ENCODE results near the gene HLF. TPM values are rescaled to one million over a fixed set of nuclear protein-coding genes. Genes with fewer than 3 reads are reported as not detected.

Gene HLF
- total and polyA plus RNA-seq, 2 of the 4 experiments (the other 2 are of a cell fraction), result 0.18 TPM; not detected in 1

DNA sequence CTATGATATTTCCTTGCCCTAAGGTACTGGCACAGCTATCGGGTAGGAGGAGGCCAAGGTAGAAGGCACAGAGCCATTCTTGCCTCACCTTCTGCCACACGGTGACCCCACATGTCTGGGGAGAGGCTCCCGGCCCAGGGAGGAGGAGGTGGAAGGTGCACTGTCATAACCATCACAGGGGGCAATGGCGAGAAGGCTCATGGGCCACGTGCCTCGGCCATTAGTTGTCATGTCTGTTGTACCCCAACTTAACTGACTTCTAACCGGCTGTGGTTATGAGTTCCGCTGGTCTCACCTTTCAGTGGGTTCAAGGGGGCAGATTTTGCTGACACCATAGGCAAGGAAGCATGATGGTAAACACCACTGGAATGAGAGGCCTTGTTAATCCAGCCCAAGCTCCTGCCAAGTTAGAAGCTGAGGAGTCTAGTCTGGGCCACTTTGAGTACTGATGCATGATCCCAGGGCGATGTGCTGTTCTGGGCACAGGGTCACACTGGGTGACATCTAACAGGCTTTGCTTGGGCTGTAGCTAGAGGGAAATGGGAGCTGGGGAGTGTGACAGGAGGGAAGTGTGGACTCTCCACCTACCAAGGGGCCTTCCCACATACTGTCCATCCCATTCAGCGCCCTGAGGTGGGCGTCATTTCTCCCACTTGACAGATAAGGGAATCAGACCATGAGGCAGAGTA, 39.6 kb downstream of the HLF start:
- Histone ChIP-seq H3K27me3 (ENCODE audit: control insufficient read depth, insufficient read depth, low read length) (peaks cover 2% of the 10 kb centered on the region), H3K14ac (replicated peaks; ENCODE audit: low read depth, low read length) (no peak overlapping the region), H3K36me3 (ENCODE audit: control insufficient read depth, insufficient read depth, low read length) (no peaks in the 10 kb centered on the region), H2AK9ac (replicated peaks; ENCODE audit: low read depth, low read length, poor library complexity) (no peak overlapping the region), H2BK120ac (ENCODE audit: low read depth, low read length) (no peak overlapping the region), H3K4me2 (ENCODE audit: low read depth, low read length) (no peak overlapping the region), H4K20me1 (ENCODE audit: insufficient read depth, low read length) (no peaks in the 10 kb centered on the region), H3K56ac (ENCODE audit: extremely low read depth, insufficient read depth, low read length) (no peak overlapping the region), H3K79me1 (ENCODE audit: low read depth in 1 of 2, low read length in 2 of 2) (no peaks in the 10 kb centered on the region), H2BK5ac (ENCODE audit: low read depth, low read length, poor library complexity, severe bottlenecking) (no peak overlapping the region), H3K27ac (ENCODE audit: insufficient read depth, low read length) (no peak overlapping the region), H3K9ac (ENCODE audit: low read depth, low read length) (no peak overlapping the region), H2BK15ac (ENCODE audit: low read depth, low read length) (no peak overlapping the region), H3K4ac (ENCODE audit: low read depth, low read length) (no peak overlapping the region), H2AK5ac (ENCODE audit: low read depth, low read length) (no peak overlapping the region), H3K9me3 (ENCODE audit: control insufficient read depth, insufficient read depth, low read length) (no peaks in the 10 kb centered on the region), H3K23ac (ENCODE audit: low read depth, low read length) (no peak overlapping the region), H3K9me1 (ENCODE audit: insufficient read depth, low read length) (no peaks in the 10 kb centered on the region), H3K18ac (ENCODE audit: low read depth, low read length) (no peak overlapping the region), H3K4me3 (ENCODE audit: insufficient read depth, low read depth, low read length) (no peak overlapping the region), H3K4me1 (ENCODE audit: control insufficient read depth, insufficient read depth, low read length) (no peaks in the 10 kb centered on the region), H2AFZ (replicated peaks; ENCODE audit: low read length, poor library complexity) (no peak overlapping the region), H2BK20ac (ENCODE audit: low read depth, low read length) (no peak overlapping the region), H4K8ac (ENCODE audit: low read depth in 2 of 2, low read length in 2 of 2) (no peak overlapping the region), H4K5ac (ENCODE audit: low read depth, low read length) (no peak overlapping the region), H4K91ac (ENCODE audit: insufficient read depth, low read depth, low read length) (no peak overlapping the region)
- dilution Hi-C loops (cut with HindIII; ENCODE audit: low sequenced_read_pairs, unreplicated experiment), result no loop called here
- DNase-seq (no peak), ATAC-seq (ENCODE audit: low read depth) (no peak)
- POLR2A ChIA-PET (ENCODE audit: unreplicated experiment), result no interaction called here
- in situ Hi-C loops (cut with MboI; ENCODE audit: low sequenced_read_pairs), result loop anchor here (5.0 kb wide), 1 partner anchor 312 kb away; no protein-coding TSS in a partner anchor
- WGBS, 2 experiments (ENCODE audit: extremely low coverage in 2 of 2, insufficient read length in 1 of 2), result 95% methylated on average over 4 of the region's 11 CpGs; no CpG with 5 or more reads in 1 of the 2 experiments
- no TSS peak for BruUV-seq (replicated peaks)
- intact Hi-C loops (cut with micrococcal nuclease), result no loop called here
- CTCF ChIA-PET, result no interaction called here
- TF ChIP-seq, protein P1, sequence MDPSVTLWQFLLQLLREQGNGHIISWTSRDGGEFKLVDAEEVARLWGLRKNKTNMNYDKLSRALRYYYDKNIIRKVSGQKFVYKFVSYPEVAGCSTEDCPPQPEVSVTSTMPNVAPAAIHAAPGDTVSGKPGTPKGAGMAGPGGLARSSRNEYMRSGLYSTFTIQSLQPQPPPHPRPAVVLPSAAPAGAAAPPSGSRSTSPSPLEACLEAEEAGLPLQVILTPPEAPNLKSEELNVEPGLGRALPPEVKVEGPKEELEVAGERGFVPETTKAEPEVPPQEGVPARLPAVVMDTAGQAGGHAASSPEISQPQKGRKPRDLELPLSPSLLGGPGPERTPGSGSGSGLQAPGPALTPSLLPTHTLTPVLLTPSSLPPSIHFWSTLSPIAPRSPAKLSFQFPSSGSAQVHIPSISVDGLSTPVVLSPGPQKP (IDR thresholded peaks at IDR 0.05; ENCODE audit: borderline replicate concordance, low read depth, low read length), result no peak
- TF ChIP-seq SMC3 (IDR thresholded peaks at IDR 0.05; ENCODE audit: low read depth, low read length) (no peak), CEBPB (IDR thresholded peaks at IDR 0.05; ENCODE audit: low read depth, low read length) (no peak), BHLHE40 (IDR thresholded peaks at IDR 0.05; ENCODE audit: low read depth, low read length) (no peak), RFX5 (IDR thresholded peaks at IDR 0.05; ENCODE audit: low read depth, low read length) (no peak)

Measured in IMR-90 (cell line).